K562 (cell line): ENCODE results near the gene TMEM229B. TPM values are rescaled to one million over a fixed set of nuclear protein-coding genes. Genes with fewer than 3 reads are reported as not detected.
A peak's percentile ranks its signal among the peaks of the same experiment; 100 is the strongest.

Experiments used
- ARID2 ChIP-seq: fragments of 450-650 bp; IDR thresholded peaks from 2 replicates; pipeline ENCODE4 v1.6.1; 2017; ENCODE audit warnings: antibody characterized with exemption, mild to moderate bottlenecking
- ATF4 ChIP-seq: fragments of 450-650 bp; formaldehyde crosslinking; IDR thresholded peaks from 2 replicates; pipeline ENCODE4 v1.4.0; 2022; ENCODE audit warnings: mild to moderate bottlenecking, moderate library complexity
- ATF7 ChIP-seq: fragments of 450-650 bp; IDR thresholded peaks from 2 replicates; pipeline ENCODE4 v1.7.1; 2014; ENCODE audit warnings: mild to moderate bottlenecking, moderate library complexity
- CBFA2T2 ChIP-seq: fragments of 450-650 bp; conservative IDR thresholded peaks from 2 replicates; pipeline ENCODE4 v1.6.1; 2017; ENCODE audit warnings: mild to moderate bottlenecking
- CBX2 ChIP-seq: fragments of 200-600 bp; sonication (generic); IDR thresholded peaks from one replicate; pipeline ENCODE4 v1.6.1; 2012; ENCODE audit warnings: mild to moderate bottlenecking, low read length, inconsistent platforms; ENCODE audit not compliant: insufficient read depth, poor library complexity, severe bottlenecking
- CC2D1A ChIP-seq: fragments of 450-650 bp; IDR thresholded peaks from 2 replicates; pipeline ENCODE4 v1.6.1; 2017; ENCODE audit warnings: mild to moderate bottlenecking
- CCNT2 ChIP-seq: IDR thresholded peaks from 2 replicates; pipeline ENCODE4 v1.6.1; 2011; ENCODE audit warnings: borderline replicate concordance, low read depth, mild to moderate bottlenecking, moderate library complexity, mixed read lengths, low read length; ENCODE audit not compliant: insufficient read length; ENCODE audit errors: extremely low read depth
- FOSL1 ChIP-seq: fragments of 200-800 bp; sonication (Bioruptor generic); conservative IDR thresholded peaks from 2 replicates; pipeline ENCODE4 v1.6.1; 2016; ENCODE audit warnings: missing genetic modification characterization, missing compliant biosample characterization
- JUNB ChIP-seq: fragments of 450-650 bp; formaldehyde crosslinking; conservative IDR thresholded peaks from 2 replicates; pipeline ENCODE4 v1.4.0; 2020; ENCODE audit warnings: mild to moderate bottlenecking
- KDM2B ChIP-seq: fragments of 250-450 bp; sonication (Bioruptor Pico); IDR thresholded peaks from 2 replicates; pipeline ENCODE4 v1.8.0; 2021; ENCODE audit warnings: mild to moderate bottlenecking, moderate library complexity
- LEF1 ChIP-seq: fragments of 450-650 bp; IDR thresholded peaks from 2 replicates; pipeline ENCODE4 v1.6.1; 2016; ENCODE audit warnings: mild to moderate bottlenecking
- MAZ ChIP-seq, 2 experiments: fragments of 450-650 bp in 1 of 2; sonication (generic) in 1 of 2; formaldehyde crosslinking; IDR thresholded peaks in 1 of 2; conservative IDR thresholded peaks in 1 of 2; 2 replicates each; pipeline versions ENCODE4 v1.4.0 to v1.5.0; 2020; ENCODE audit warnings: mild to moderate bottlenecking in 1 of 2, missing genetic modification reagents in 1 of 2
- NR4A1 ChIP-seq, 2 experiments: fragments of 250-450 bp in 1 of 2; fragments of 450-650 bp in 1 of 2; sonication (Bioruptor Pico) in 1 of 2; IDR thresholded peaks; 2 replicates each; pipeline versions ENCODE4 v1.4.0 to v1.6.1; 2016 to 2020; ENCODE audit warnings: mild to moderate bottlenecking in 2 of 2, missing compliant biosample characterization in 1 of 2, missing genetic modification characterization in 1 of 2, moderate library complexity in 1 of 2
- PHF21A ChIP-seq: fragments of 450-650 bp; IDR thresholded peaks from 2 replicates; pipeline ENCODE4 v1.6.1; 2017; ENCODE audit warnings: low read depth, borderline replicate concordance
- PTBP1 ChIP-seq: fragments of 200-400 bp; formaldehyde crosslinking; IDR thresholded peaks from 2 replicates; pipeline ENCODE4 v1.6.1; 2017; ENCODE audit warnings: low read depth, low read length
- PYGO2 ChIP-seq: fragments of 450-650 bp; IDR thresholded peaks from 2 replicates; pipeline ENCODE4 v1.6.1; 2016; ENCODE audit warnings: mild to moderate bottlenecking, missing genetic modification characterization, moderate library complexity, missing compliant biosample characterization
- RBM17 ChIP-seq: fragments of 200-400 bp; formaldehyde crosslinking; IDR thresholded peaks from 2 replicates; pipeline ENCODE4 v1.6.1; 2017; ENCODE audit warnings: low read depth, mild to moderate bottlenecking, low read length, borderline replicate concordance
- RNF219 ChIP-seq: fragments of 250-450 bp; sonication (Bioruptor Pico); IDR thresholded peaks from 2 replicates; pipeline ENCODE4 v1.5.0; 2022; ENCODE audit warnings: mild to moderate bottlenecking
- SPI1 ChIP-seq: IDR thresholded peaks from 2 replicates; pipeline ENCODE4 v1.6.1; 2011; ENCODE audit warnings: low read depth, low read length, control low read depth, borderline replicate concordance
- STAG1 ChIP-seq: sonication (generic); formaldehyde crosslinking; IDR thresholded peaks from 2 replicates; pipeline ENCODE4 v1.5.0; 2020; ENCODE audit warnings: missing genetic modification reagents, borderline replicate concordance
- TEAD2 ChIP-seq: fragments of 450-650 bp; IDR thresholded peaks from 2 replicates; pipeline ENCODE4 v1.6.1; 2016; ENCODE audit warnings: missing genetic modification characterization, control low read depth, missing compliant biosample characterization
- UBTF ChIP-seq, 2 experiments: IDR thresholded peaks; 2 replicates each; pipeline ENCODE4 v1.6.1; 2012; ENCODE audit warnings: improper control_type of control experiment in 2 of 2, low read depth in 2 of 2, low read length in 2 of 2, borderline replicate concordance in 1 of 2
- ZEB2 ChIP-seq: fragments of 450-650 bp; IDR thresholded peaks from 2 replicates; pipeline ENCODE4 v1.6.1; 2016
- ZNF134 ChIP-seq: fragments of 250-450 bp; sonication (Bioruptor Pico); conservative IDR thresholded peaks from 2 replicates; pipeline ENCODE4 v1.4.0; 2020
- ZNF175 ChIP-seq: fragments of 200-800 bp; sonication (Bioruptor generic); IDR thresholded peaks from 2 replicates; pipeline ENCODE4 v1.6.1; 2016; ENCODE audit warnings: low read depth, mild to moderate bottlenecking, missing genetic modification characterization, missing compliant biosample characterization
- polyA plus RNA-seq, 8 experiments: library from polyadenylated mRNA; depleted of rRNA in 4 of 8; stranded (reverse) in 5 of 8; unstranded in 3 of 8; fragments of >200 nt; fragmentation: Nextera tagmentation in 2 of 8; fragmentation: Illumina TruSeq in 1 of 8; extraction: Ambion mirVana in 2 of 8; extraction: Trizol in 1 of 8; gene quantifications; 2 replicates each; pipeline versions ENCODE4 v1.2.1 to v1.2.3, GENCODE V29; 2011 to 2014; ENCODE audit warnings: inconsistent platforms in 1 of 8, missing spikeins in 1 of 8
- total RNA-seq, 7 experiments: library from RNA; depleted of rRNA in 6 of 7; stranded (reverse); fragments of >200 nt in 6 of 7; fragmentation: Illumina TruSeq in 2 of 7; extraction: Trizol in 2 of 7; gene quantifications; 2 replicates each; pipeline versions ENCODE4 v1.2.1 to v1.2.3, GENCODE V29; 2011 to 2021; ENCODE audit warnings: low replicate concordance in 1 of 7

Gene TMEM229B
- total and polyA plus RNA-seq, 9 of the 15 experiments (the other 6 are each of a cell fraction or from before 2014, with no cell fraction given): not detected

- no peak for TF ChIP-seq ZNF175 (CRISPR knock-in tag)
- no peak for TF ChIP-seq ZNF134 (CRISPR knock-in tag)
- no peak for TF ChIP-seq FOSL1
- TF ChIP-seq ZEB2: no peak
- no peak for TF ChIP-seq UBTF (IDR thresholded peaks at IDR 0.05; ENCODE audit: borderline replicate concordance in 1 of 2, low read depth in 2 of 2, low read length in 2 of 2)
- no peak for TF ChIP-seq KDM2B (CRISPR knock-in tag)
- 0 out of 4 replicates have a peak, but pooled peaks of 1 of the 2 experiments have one; percentile 23 for TF ChIP-seq MAZ (CRISPR knock-in tag; conservative IDR thresholded peaks at IDR 0.05 in 1 of 2, IDR thresholded peaks at IDR 0.05 in 1 of 2)
- no peak for TF ChIP-seq TEAD2 (tag)
- no peak for TF ChIP-seq NR4A1 (CRISPR knock-in tag; IDR thresholded peaks at IDR 0.05)
- no peak for TF ChIP-seq NR4A1 (tag; IDR thresholded peaks at IDR 0.05)
- TF ChIP-seq CBFA2T2: no peak
- no peak for TF ChIP-seq CBX2
- no peak for TF ChIP-seq JUNB (CRISPR knock-in tag)
- TF ChIP-seq ATF4: no peak
- TF ChIP-seq RBM17: no peak
- no peak for TF ChIP-seq STAG1 (CRISPR knock-in tag)
- no peak for TF ChIP-seq RNF219 (CRISPR knock-in tag)
- TF ChIP-seq LEF1: no peak
- TF ChIP-seq PYGO2 (tag): no peak
- TF ChIP-seq CCNT2: no peak
- no peak for TF ChIP-seq ARID2
- no peak for TF ChIP-seq PTBP1
- TF ChIP-seq ATF7: no peak
- TF ChIP-seq PHF21A: no peak
- TF ChIP-seq SPI1: no peak
- no peak for TF ChIP-seq CC2D1A
Observed at GRCh38 chr14:67426983-67427606, 61.4 kb downstream of the TMEM229B start (continued).
